ENCODE data around the gene DNER. TPM values are rescaled to one million over a fixed set of nuclear protein-coding genes. Genes with fewer than 3 reads are reported as not detected.
"Not testable (repeated sequence)": the region's sequence is repeated elsewhere in the genome, so short reads cannot be mapped to it uniquely, and the experiment has no call there.

The DNER gene
- polyA plus RNA-seq, 1 donor = 7.5 TPM

- Histone ChIP-seq H3K27me3 (ENCODE audit: control insufficient read depth, insufficient read depth, low read length) (no peaks in the 10 kb centered on the region), H3K27ac (ENCODE audit: low read length) (no peak overlapping the region), H3K36me3 (ENCODE audit: control insufficient read depth, insufficient read depth, low read length) (no peaks in the 10 kb centered on the region), H3K4me1 (ENCODE audit: control insufficient read depth, insufficient read depth, low read length) (no peaks in the 10 kb centered on the region), H3K9me3 (ENCODE audit: control insufficient read depth, low read depth, low read length) (peaks cover 5% of the 10 kb centered on the region), H3K4me3 (ENCODE audit: low read length) (no peak overlapping the region)
- DNase-seq = no peak
- no CpG with 5 or more reads among the region's 1 CpG for WGBS (ENCODE audit: insufficient coverage, low lambda C conversion rate)
Measured at GRCh38 chr2:229734410-229734809, 20.1 kb upstream of the DNER start.

- no CpG with 5 or more reads among the region's 6 CpGs for WGBS (ENCODE audit: insufficient coverage, low lambda C conversion rate)
- peaks cover 5% of the 10 kb centered on the region for H3K9me3 ChIP-seq (ENCODE audit: control insufficient read depth, low read depth, low read length)
- no peaks in the 10 kb centered on the region for H3K36me3 ChIP-seq (ENCODE audit: control insufficient read depth, insufficient read depth, low read length)
- H3K27me3 ChIP-seq (ENCODE audit: control insufficient read depth, insufficient read depth, low read length) = no peaks in the 10 kb centered on the region
- no peak for DNase-seq
- no peak overlapping the region for H3K4me3 ChIP-seq (ENCODE audit: low read length)
- H3K27ac ChIP-seq (ENCODE audit: low read length) = no peak overlapping the region
- H3K4me1 ChIP-seq (ENCODE audit: control insufficient read depth, insufficient read depth, low read length) = no peaks in the 10 kb centered on the region
Measured at GRCh38 chr2:229733611-229734245, 19.4 kb upstream of the DNER start.

DNA sequence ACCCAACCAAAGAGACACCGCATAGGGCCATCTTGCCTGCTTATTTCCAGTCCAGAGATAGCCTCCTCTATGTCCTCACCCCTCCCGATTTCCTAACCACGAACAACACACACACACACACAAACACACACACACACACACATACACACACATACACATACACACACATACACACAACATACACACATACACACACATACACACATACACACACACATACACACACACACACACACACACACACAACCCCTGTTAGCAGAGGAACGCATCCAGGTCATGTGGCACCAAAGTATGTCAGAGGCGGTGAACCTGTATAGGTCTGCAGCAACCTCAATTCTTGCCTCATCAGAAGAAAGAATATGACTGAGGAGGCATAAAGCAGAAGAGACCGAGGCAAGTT, 18.5 kb upstream of the DNER start:
- no peak for DNase-seq
- Histone ChIP-seq H3K27me3 (ENCODE audit: control insufficient read depth, insufficient read depth, low read length) (no peaks in the 10 kb centered on the region), H3K36me3 (ENCODE audit: control insufficient read depth, insufficient read depth, low read length) (no peaks in the 10 kb centered on the region), H3K4me1 (ENCODE audit: control insufficient read depth, insufficient read depth, low read length) (no peaks in the 10 kb centered on the region), H3K4me3 (ENCODE audit: low read length) (no peak overlapping the region), H3K27ac (ENCODE audit: low read length) (no peak overlapping the region), H3K9me3 (ENCODE audit: control insufficient read depth, low read depth, low read length) (peaks cover 5% of the 10 kb centered on the region)
- 88% methylated on average over 1 of the region's 6 CpGs for WGBS (ENCODE audit: insufficient coverage, low lambda C conversion rate)

DNA sequence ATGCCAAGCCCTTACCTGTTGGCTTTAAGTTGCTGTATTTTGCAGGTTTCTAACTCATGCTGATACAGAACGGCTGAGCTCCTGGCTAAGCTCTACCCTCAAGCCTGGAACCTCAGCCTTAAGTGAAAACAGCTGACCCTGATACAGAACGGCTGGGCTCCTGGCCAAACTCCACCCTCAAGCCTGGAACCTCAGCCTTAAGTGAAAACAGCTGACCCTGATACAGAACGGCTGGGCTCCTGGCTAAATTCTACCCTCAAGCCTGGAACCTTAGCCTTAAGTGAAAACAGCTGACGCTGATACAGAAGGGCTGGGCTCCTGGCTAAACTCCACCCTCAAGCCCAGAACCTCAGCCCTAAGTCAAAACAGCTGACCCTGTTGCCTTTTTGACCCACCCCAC, 17.6 kb upstream of the DNER start:
- no CpG with 5 or more reads among the region's 4 CpGs for WGBS (ENCODE audit: insufficient coverage, low lambda C conversion rate)
- H3K27me3 ChIP-seq (ENCODE audit: control insufficient read depth, insufficient read depth, low read length) = no peaks in the 10 kb centered on the region
- DNase-seq = no peak
- H3K4me1 ChIP-seq (ENCODE audit: control insufficient read depth, insufficient read depth, low read length) = no peaks in the 10 kb centered on the region
- no peak overlapping the region for H3K27ac ChIP-seq (ENCODE audit: low read length)
- H3K9me3 ChIP-seq (ENCODE audit: control insufficient read depth, low read depth, low read length) = peaks cover 5% of the 10 kb centered on the region
- no peaks in the 10 kb centered on the region for H3K36me3 ChIP-seq (ENCODE audit: control insufficient read depth, insufficient read depth, low read length)
- no peak overlapping the region for H3K4me3 ChIP-seq (ENCODE audit: low read length)

GRCh38 chr2:229731363-229731762, 17.0 kb upstream of the DNER start:
- 100% methylated on average over 1 of the region's 5 CpGs for WGBS (ENCODE audit: insufficient coverage, low lambda C conversion rate)
- no peak for DNase-seq
- Histone ChIP-seq H3K4me1 (ENCODE audit: control insufficient read depth, insufficient read depth, low read length) (no peaks in the 10 kb centered on the region), H3K27ac (ENCODE audit: low read length) (no peak overlapping the region), H3K4me3 (ENCODE audit: low read length) (no peak overlapping the region), H3K27me3 (ENCODE audit: control insufficient read depth, insufficient read depth, low read length) (no peaks in the 10 kb centered on the region), H3K36me3 (ENCODE audit: control insufficient read depth, insufficient read depth, low read length) (no peaks in the 10 kb centered on the region), H3K9me3 (ENCODE audit: control insufficient read depth, low read depth, low read length) (peaks cover 4% of the 10 kb centered on the region)

- Histone ChIP-seq H3K27me3 (ENCODE audit: control insufficient read depth, insufficient read depth, low read length) (no peaks in the 10 kb centered on the region), H3K36me3 (ENCODE audit: control insufficient read depth, insufficient read depth, low read length) (no peaks in the 10 kb centered on the region), H3K9me3 (ENCODE audit: control insufficient read depth, low read depth, low read length) (no peaks in the 10 kb centered on the region), H3K27ac (ENCODE audit: low read length) (no peak overlapping the region), H3K4me1 (ENCODE audit: control insufficient read depth, insufficient read depth, low read length) (no peaks in the 10 kb centered on the region), H3K4me3 (ENCODE audit: low read length) (no peak overlapping the region)
- DNase-seq = no peak
Measured at GRCh38 chr2:229728370-229728769, 14.0 kb upstream of the DNER start.

GRCh38 chr2:229726643-229727042, 12.3 kb upstream of the DNER start:
- Histone ChIP-seq H3K27me3 (ENCODE audit: control insufficient read depth, insufficient read depth, low read length) (no peaks in the 10 kb centered on the region), H3K4me3 (ENCODE audit: low read length) (no peak overlapping the region), H3K4me1 (ENCODE audit: control insufficient read depth, insufficient read depth, low read length) (no peaks in the 10 kb centered on the region), H3K36me3 (ENCODE audit: control insufficient read depth, insufficient read depth, low read length) (no peaks in the 10 kb centered on the region), H3K27ac (ENCODE audit: low read length) (no peak overlapping the region), H3K9me3 (ENCODE audit: control insufficient read depth, low read depth, low read length) (no peaks in the 10 kb centered on the region)
- no CpG with 5 or more reads among the region's 2 CpGs for WGBS (ENCODE audit: insufficient coverage, low lambda C conversion rate)
- no peak for DNase-seq

DNA sequence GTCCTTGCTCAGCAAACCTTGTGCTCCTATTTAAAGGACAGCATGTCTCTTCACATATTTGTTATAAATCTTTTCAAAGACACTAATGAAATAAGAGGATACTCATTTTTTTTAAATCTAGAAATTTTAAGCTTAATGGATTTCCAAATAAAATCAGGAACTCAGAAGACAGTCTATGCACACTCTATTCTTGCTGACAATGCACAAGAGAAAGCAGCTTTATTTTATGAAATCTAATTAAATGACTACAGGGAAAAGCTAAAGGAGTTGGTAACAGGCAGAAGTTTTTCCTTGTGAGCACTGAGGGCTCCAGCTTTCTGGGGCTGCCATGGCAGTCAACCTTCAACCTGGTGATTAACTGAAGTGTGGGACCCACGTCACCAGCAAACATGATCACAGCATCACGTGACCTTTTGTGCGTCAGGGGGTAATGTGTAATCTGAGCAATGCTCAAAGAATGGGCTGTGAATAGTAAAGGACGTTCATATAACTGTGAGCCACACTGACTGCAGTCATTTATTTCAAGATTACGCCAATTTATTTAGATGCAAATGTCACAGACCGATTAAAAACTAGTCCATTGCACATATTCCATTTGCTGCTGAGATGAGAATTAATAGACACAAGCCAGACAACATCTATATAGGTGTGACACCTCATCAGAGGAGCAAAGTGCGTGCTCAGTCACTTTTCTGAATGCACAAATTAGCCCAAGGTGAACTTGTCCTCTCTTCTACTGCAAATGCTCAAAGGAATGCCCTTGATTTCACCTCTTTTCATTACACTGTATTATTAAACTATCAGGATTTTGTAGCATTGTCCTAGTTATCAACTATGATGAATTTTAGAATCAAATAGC, 11.6 kb upstream of the DNER start:
- Histone ChIP-seq H3K27me3 (ENCODE audit: control insufficient read depth, insufficient read depth, low read length) (no peaks in the 10 kb centered on the region), H3K4me1 (ENCODE audit: control insufficient read depth, insufficient read depth, low read length) (no peaks in the 10 kb centered on the region), H3K9me3 (ENCODE audit: control insufficient read depth, low read depth, low read length) (no peaks in the 10 kb centered on the region), H3K36me3 (ENCODE audit: control insufficient read depth, insufficient read depth, low read length) (no peaks in the 10 kb centered on the region), H3K4me3 (ENCODE audit: low read length) (no peak overlapping the region), H3K27ac (ENCODE audit: low read length) (no peak overlapping the region)
- peak in 1 of 2 donors; percentile 25 for DNase-seq
- no CpG with 5 or more reads among the region's 7 CpGs for WGBS (ENCODE audit: insufficient coverage, low lambda C conversion rate)

- H3K4me1 ChIP-seq (ENCODE audit: control insufficient read depth, insufficient read depth, low read length); H3K9me3 ChIP-seq (ENCODE audit: control insufficient read depth, low read depth, low read length); H3K36me3 ChIP-seq (ENCODE audit: control insufficient read depth, insufficient read depth, low read length); H3K27ac ChIP-seq (ENCODE audit: low read length); H3K27me3 ChIP-seq (ENCODE audit: control insufficient read depth, insufficient read depth, low read length); H3K4me3 ChIP-seq (ENCODE audit: low read length); DNase-seq: not testable (repeated sequence)
- WGBS (ENCODE audit: insufficient coverage, low lambda C conversion rate) = no CpG with 5 or more reads among the region's 3 CpGs
Measured at GRCh38 chr2:229723192-229723591, 8.8 kb upstream of the DNER start.

- DNase-seq = no peak
- H3K27ac ChIP-seq (ENCODE audit: low read length) = no peak overlapping the region
- peaks cover 3% of the 10 kb centered on the region for H3K9me3 ChIP-seq (ENCODE audit: control insufficient read depth, low read depth, low read length)
- WGBS (ENCODE audit: insufficient coverage, low lambda C conversion rate) = no CpG with 5 or more reads among the region's 3 CpGs
- no peaks in the 10 kb centered on the region for H3K4me1 ChIP-seq (ENCODE audit: control insufficient read depth, insufficient read depth, low read length)
- H3K36me3 ChIP-seq (ENCODE audit: control insufficient read depth, insufficient read depth, low read length) = no peaks in the 10 kb centered on the region
- peaks cover 28% of the 10 kb centered on the region for H3K27me3 ChIP-seq (ENCODE audit: control insufficient read depth, insufficient read depth, low read length)
- no peak overlapping the region for H3K4me3 ChIP-seq (ENCODE audit: low read length)
Measured at GRCh38 chr2:229719926-229720647, 5.7 kb upstream of the DNER start.
